GM19328 (cell line): Measurements from ENCODE around the gene WRAP73.

ENCODE experiments used
- ATAC-seq: cut with Tn5 transposase; IDR thresholded peaks from one replicate; pipeline ENCODE4 v1.9.1; 2021; ENCODE audit warnings: mild to moderate bottlenecking, moderate library complexity; ENCODE audit not compliant: unreplicated experiment

The WRAP73 gene

DNA sequence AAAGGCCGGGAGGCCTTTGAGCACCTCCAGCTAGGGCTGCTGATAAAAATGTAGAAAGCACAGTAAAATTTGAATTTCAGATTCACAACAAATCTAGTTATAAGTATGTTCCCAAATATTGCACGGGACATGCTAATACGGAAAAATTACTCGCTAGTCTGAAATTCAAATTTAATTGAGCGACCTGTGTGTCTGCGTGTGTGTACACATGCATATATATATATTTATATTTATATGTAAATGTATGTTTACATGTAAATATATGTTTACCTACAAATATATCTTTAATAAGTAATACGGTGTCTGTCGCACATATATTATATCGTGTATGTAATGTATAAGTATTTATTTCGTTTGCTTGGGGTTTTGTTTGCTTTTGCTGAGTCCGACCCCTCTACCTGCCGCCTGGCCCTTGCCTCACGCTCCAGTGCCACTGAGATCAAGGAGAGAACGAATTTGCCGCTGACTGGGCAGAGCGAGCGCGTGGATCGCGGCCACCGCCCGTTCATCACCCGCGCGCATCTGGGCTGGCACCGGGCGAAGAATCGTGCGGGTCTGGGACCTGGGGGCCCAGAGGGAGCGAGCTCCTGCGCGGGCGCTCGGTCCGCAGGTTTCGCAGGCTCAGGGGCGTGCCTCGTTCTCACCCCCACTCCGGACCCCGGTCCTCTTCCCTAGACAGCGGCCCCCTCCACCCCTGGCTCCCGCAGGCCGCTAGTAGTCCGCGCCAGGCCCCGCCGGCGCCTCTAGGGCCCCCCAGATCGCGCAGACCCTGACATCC is 534 bp upstream of the WRAP73 start:
- ATAC-seq = no peak

DNA sequence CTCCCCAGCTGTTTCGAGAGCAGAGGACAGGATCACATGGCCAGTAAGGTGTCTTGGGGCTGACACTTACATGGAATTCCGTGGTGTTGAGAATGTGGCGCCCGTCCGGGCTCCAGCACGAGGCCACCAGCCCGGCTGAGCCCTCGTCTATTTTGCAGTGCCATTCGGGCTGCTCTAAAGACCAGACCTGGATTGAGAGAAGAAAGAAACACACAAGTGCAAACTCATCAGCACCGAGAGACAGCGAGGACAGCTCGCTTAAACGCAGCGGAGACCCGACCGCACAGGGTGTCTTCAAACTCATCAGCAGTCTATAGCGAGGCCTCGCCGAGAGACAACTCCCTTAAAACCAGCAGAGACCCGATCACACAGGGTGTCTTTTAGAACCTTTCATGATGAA is 3.3 kb downstream of the WRAP73 start:
- ATAC-seq = no peak

DNA sequence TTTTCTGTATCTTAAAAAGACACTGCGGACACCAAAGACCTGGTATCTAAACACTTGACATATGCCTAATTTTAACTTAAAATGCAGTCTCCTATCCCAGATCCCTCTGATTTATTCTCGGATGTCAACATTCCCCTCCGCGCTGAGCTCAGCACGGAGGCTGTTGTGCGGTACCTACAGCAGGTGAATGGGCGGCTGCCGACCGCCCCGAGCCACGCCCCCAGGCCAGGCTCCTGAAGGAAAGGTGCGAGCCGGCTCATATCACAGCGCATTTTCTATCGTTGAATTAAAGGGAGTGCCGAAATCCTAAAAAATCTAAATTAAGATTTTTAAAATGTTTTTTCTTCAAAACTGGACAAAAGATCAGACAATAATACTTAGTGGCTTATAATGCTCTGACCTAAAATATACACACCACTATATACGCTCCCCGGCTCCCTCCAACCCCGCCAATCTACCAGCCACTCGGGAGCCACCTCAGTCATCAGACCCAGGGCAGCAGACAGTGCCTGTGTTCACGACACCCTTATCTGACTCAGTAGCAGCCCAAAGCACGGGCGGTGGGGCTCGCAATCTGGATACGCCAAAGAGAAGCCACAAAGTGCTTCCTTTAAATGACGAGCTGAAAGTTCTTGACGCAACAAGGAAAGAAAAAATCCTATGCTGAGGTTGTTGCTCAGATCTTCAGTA is 4.1 kb downstream of the WRAP73 start:
- no peak for ATAC-seq

DNA sequence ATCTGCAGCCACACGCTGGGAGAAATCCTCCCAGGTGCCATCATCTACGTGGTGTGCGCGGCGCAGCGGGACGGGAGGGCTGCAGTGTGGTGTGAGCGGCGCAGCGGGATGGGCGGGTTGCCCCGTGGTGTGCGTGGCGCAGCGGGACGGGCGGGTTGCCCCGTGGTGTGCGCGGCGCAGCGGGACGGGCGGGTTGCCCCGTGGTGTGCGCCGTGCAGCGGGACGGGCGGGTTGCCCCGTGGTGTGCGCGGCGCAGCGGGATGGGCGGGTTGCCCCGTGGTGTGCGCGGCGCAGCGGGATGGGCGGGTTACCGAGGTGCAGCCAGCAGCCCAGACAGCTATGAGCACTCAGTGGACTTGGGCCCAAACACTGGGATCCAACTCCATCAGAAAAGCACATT is 4.7 kb downstream of the WRAP73 start:
- ATAC-seq = no peak

DNA sequence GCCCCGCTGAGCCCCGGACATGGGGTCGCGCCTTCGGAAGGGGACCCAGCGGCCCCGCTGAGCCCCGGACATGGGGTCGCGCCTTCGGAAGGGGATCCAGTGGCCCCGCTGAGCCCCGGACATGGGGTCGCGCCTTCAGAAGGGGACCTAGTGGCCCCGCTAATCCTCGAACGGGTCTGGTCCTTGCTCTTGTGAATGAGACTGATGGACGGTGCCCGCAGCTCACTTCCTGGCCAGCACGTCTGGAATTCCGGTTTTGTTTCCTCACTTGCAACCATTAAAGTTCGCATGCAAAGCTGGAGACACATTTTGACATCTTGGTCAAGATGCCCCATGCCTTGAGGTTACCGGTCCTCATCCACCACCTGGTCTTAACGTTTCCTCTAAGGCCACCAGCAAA is 5.6 kb downstream of the WRAP73 start:
- no peak for ATAC-seq

DNA sequence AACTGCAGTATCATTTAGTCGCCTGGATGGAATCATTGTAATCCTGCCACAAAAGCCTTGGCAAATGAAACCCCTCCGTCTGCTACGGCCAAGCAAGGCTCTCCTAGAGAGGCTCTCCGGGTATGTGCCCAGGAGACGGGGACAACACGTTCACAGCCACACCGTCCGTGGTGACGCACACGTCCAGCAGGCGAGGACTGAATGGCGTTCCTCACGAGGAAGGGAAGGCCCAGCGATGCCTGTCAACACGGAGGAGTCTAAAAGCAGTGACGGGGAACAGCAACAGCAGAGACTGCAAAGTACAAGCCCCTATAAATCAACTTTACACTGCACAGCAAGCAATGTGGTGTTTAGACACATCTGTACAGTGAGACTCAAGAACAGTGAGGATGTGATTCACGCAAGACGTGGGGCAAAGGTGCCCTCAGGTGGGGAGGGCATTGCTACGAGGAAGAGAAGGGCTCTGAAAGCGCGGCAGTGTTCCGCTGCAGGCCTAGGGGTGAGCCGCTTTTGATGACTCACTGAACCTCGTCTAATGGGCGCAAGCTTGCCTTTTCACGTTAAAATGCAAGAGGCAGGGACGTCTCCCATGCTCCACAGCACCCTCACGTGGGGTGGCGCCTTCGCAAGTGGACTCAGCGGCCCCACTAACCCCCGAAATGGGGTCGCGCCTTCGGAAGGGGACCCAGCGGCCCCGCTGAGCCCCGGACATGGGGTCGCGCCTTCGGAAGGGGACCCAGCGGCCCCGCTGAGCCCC is 6.8 kb downstream of the WRAP73 start:
- no peak for ATAC-seq

DNA sequence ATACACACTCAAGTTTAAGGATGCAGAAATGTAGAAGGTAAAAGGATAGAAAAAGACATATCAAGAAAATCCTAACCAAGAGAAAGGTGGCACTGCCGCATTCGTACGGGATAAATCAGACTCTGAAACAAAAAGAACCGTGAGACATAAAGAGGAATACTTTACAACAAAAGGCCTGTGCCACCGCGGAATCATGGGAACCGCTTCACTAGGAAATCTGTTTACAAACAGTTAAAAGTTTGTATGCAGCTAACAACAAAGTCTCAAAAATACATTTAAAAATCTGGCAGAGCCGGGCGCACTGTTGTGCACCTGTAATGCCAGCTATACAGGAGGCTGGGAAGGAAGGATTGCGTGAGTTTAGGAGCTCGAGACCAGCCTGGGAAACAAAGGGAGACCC is 8.1 kb downstream of the WRAP73 start:
- ATAC-seq = no peak

DNA sequence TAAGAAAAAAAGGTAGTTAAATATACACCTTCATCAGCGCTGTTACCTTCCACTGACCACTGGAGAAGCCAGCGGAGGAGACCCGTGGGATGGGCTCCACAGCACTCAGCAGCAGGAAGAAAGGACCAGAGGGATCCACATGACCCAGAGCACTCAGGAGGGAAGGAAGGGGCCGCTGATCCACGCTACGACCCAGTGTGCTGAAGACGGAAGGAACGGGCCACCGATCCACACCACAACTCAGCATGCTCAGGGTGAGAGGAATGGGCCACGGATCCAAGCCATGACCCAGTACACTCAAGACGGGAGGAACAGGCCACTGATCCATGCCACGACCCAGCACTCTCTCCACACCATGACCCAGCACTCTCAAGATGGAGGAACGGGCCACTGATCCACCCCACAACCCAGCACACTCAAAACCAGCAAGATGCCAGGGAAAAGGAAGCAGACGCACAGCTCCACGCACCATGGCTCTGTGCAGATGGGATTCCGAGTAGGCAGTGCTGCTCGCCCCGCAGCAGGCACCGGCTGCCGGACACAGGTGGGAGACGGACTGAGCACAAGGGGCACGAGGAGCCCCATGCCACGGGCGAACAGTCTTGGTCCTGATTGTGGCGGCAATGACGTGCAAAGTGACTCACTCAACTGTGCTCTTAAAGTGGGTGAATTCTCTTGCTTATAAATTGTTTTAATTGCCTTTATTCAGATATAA is 8.7 kb downstream of the WRAP73 start:
- ATAC-seq = no peak

DNA sequence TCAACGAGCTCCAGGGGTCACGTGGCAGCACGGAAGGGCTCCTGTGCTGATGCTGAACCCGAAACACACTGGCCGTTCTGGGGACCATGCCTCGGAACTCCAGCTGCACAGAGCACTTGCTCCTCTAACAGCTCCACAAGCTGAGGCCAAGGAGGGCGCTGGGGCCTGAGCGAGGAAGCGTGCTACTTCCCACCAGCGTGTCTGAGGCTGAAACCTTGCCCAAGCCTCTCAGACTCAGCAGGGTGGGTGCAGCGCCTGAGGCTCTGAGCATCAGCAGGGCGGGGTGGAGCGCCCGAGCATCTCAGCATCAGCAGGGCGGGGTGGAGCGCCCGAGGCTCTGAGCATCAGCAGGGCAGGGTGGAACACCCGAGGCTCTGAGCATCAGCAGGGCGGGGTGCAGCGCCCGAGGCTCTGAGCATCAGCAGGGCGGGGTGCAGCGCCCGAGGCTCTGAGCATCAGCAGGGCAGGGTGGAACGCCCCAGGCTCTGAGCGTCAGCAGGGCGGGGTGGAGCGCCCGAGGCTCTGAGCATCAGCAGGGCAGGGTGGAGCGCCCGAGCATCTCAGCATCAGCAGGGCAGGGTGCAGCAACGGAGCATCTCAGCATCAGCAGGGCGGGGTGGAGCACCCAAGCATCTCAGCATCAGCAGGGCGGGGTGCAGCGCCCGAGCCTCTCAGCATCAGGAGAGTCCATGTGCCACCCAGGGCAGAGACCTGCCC is 9.6 kb downstream of the WRAP73 start:
- ATAC-seq = no peak

DNA sequence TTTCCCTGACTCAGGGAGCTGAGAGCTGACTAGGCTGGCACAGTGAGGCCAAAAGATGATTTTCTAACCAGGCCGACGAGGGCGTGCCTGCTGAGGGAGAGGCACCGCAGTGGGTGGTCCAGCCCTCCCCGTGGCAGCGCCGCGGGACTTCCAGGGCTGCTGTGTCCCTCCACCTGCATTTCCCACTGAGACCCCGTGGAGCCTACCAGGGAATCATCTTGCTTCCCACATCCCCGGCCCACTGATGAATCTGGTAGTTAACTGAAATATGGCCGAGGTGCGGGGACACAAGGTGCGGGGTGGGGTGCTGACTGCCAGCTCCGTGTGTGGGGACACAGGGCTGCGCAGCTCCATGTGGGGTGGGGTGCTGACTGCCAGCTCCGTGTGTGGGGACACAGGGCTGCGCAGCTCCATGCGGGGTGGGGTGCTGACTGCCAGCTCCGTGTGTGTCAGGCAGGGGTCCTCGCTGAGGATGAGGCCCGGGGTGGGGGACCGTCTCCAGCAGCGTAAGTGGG is 10.4 kb downstream of the WRAP73 start:
- ATAC-seq = no peak

DNA sequence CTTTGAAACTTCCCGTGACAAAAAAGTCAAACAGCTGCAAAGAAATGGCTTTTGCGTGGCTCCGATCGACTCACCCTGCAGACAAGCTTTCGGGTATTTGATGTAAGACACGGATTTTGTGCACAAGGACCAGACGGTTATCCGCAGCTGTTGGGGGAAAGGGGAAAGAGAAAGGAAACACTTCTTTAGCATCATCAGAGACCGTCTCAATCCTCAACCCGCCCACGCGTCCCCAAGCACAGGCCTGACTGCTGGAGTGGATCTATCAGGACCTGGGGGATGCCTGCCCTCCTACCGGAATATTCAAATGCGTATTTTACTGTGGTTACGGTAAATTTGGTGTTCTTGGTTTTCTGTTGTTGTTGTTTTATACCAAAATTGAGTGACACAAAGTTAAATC is 11.2 kb downstream of the WRAP73 start:
- no peak for ATAC-seq

DNA sequence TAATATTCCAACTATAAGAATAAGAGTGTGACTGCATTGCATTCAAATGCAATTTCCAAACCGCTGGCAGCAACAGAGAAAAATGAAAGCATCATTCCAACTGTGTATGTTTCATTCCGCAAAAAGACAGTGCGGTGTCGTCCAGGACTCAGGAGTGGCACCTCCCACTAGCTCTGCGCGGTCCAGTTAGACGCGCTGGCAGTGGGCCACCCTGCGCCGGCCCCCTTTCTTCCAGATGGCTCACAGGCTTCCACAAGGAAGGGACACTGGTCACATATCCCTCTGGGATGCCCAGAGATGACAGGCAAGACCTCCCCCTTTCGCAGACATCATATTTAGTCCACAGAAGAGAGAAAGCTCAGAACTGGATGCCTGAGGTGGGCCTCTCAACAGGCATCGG is 11.9 kb downstream of the WRAP73 start:
- no peak for ATAC-seq

DNA sequence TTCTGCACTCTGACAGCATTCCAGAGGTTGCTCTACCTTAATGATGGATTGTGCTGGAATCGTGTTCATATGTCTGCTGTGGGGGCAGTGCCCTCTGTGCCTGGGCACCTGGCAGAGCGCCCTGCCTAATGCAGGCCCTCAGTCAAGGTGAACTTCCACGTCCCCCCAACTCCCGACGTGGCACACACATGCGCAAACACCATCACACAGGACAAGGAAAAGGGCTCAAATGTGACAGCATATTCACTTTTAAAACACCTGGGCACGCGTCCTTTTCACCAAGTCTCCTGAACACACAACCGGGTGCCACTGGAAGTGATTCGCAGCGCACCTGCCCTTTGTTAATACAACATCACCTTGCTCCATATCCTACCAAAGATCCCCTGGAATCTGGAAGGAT is 13.4 kb downstream of the WRAP73 start:
- no peak for ATAC-seq

DNA sequence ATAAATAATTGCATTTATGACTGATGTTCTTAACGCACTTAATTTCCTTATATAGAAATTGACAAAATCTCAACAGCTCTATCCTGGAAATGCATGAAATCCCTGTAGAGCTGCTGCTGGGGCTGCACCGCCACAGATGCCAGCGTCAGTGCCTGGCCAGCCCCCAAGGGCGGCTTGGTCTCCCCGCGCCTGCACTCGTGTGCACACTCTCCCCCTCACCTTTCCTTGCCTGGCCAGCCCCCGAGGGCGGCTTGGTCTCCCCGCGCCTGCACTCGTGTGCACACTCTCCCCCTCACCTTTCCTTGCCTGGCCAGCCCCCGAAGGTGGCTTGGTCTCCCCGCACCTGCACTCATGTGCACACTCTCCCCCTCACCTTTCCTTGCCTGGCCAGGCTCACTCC is 13.8 kb downstream of the WRAP73 start:
- no peak for ATAC-seq

DNA sequence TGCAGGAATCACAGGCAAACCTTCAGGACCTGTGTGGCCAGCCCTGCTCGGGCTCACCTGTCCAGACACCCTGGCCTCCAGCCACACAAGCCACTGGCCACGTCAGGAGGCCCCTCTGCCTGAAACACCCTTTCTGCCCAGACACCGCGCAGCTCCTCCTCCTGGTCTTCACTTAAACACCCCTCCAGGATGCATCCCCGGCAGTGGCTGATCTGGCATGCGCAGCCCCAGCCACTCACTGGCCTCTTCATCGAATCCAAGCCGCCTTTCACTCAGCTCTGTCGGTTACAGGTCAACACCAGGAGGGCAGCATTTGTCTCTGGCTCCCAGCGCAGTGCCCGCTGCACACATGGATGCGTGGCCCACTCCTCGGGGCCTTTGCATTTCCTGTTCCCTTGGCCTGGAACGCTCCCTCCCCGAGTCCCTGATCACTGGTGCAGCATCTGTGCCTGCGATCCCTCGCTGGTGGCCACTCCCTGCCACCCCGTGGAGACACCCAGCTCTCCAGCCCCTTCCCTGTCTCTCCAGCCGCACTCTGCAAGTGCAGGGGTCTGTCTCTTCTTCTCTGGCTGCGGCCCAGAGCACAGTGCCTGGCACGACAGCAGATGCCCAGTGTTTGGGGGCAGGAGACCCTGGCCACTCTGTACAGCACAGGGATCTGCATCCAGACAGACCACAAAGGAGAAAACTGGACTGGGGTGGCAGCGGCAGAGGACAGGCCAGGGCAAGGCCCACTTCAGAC is 15.7 kb downstream of the WRAP73 start:
- no peak for ATAC-seq

DNA sequence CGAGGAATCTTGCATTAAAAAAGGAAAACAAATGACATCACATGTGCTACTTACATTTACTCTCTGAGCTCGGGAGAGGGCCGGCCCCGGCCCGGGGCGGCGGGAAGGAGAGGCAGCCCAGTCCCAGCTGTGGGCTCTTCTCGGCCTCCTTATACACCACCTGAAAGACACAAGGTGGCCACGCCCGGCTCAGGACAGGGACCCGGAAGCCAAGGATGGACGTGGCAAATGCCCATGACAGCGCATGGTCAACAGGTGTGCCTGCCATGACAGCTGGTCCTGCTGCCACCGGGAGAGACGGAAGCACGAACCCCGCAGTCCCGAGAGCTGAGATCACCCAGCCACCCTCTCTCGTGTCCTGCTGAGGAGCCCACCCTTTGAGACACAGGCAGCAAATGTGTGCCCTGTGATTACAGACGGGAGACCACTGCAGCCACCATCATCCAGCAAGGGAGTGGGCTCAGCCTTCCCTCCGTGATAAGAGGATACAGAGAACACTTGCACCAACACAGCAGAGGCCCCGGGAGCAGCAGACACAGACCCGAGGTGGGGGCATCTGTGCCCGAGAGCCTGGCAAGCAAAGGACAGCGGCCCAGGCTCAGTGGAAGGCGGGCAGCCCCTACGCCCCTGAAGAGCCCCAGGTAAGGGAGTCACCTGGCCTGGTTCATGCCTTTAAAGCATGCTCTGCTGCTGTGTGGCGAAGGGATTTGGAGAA is 16.4 kb downstream of the WRAP73 start:
- ATAC-seq = no peak

DNA sequence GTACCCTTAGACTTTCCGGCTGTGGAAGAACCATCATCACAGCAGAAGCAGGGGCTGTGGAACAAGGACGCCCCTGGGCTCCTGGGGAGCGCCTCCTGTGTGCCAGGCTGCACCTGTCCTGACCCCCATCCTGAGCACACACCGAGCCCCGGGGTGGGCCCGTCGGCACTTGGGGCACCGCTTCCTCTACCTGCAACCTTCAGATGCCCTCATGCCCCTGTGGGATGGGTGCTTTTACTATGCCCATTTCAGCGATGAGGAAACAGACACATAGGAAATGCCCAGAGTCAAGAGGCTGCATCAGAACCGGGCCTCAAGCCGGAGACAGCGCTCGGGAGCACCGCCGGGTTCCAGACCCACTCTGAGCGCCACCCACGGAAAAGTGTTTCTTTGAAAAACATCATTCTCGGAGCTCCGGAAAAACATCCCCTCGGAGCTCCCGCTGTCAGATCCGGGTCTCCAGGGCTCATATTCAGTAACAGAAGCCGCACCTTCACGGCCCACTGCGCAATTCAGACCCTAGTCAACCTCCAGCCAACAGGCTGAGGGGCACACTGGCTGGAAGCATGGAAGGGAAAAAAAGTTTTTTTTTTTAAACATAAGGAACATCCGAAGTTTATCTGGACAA is 17.1 kb downstream of the WRAP73 start:
- ATAC-seq = no peak

DNA sequence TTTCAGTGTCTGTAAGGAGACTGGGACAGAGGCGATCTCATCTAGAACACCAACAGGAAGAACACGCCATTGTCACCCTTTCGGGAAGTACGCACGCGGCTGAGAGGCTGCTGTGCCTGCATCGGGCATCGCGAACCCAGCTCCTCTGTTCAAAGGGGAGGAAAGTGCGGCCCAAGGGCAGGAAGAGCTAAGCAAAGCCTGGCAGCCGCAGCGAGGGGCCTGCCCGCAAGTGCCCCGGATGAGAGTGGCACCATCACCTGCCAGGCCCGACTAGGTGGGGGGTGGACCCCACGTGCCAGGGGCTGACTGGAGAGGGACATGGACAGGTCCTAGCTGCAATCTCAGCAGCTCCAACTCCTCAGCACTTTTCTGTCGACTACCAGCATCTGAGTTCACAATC is 17.6 kb downstream of the WRAP73 start:
- ATAC-seq = no peak
